ENCODE results near the gene PSMA3. TPM values are rescaled to one million over a fixed set of nuclear protein-coding genes. Genes with fewer than 3 reads are reported as not detected.

Gene PSMA3
- total and polyA plus RNA-seq, 10 of the 15 experiments (the other 5 are each of a cell fraction or from before 2014, with no cell fraction given), result 142 to 936 (median 400) TPM

DNA sequence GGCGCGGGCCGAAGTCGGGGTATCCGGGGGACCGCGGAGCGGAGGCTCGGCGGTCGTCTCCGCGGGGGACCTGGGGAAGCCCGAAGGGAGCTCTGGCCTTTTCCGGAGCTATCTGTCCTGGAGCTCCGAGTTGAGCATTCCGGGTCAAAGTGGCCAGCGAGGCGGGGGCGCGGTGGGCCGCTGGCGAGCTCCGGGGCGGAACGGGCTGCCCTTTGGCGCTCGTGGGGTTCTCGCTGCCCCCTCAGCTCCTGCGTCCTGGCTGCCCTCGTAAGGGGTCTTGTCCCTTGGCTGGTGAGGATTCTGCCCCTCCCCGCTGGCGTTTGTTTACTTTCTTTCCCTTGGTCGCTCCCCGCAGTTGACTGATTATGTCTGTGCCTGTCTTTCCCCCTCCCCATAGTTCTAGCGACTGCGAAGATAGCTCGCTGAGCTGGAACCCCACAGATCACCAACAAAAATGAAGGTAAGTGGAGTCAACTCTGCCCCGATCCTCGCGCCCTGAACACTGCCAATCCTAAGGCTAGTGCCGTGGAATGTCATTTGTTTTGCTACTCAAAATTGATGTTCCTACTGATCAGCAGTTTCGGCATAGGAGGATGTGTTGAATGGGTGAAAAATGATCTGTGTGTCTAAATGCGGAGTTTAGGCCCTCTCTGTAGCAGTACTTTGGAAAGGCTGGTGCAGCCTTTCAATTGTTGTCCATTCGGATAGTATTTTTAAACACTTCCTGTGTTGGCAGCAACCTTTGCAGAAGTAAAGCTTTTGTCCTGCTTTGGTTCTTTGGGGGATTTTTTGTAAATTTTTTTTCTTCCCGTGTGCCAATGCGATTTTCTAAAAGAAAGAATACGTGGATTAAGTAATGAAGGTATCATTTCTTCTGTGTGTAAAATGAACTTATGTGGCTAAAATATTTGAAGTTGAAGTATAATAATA, 55.0 kb downstream of the PSMA3 start (continued):
- TF ChIP-seq, protein P1, sequence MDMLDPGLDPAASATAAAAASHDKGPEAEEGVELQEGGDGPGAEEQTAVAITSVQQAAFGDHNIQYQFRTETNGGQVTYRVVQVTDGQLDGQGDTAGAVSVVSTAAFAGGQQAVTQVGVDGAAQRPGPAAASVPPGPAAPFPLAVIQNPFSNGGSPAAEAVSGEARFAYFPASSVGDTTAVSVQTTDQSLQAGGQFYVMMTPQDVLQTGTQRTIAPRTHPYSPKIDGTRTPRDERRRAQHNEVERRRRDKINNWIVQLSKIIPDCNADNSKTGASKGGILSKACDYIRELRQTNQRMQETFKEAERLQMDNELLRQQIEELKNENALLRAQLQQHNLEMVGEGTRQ (IDR thresholded peaks at IDR 0.05; ENCODE audit: borderline replicate concordance, low read depth, low read length), result no peak
- TF ChIP-seq MYC (IDR thresholded peaks at IDR 0.05; ENCODE audit: insufficient read depth, insufficient read length, insufficient replicate concordance, low read length, severe bottlenecking), result no peak
- TF ChIP-seq, protein P2, sequence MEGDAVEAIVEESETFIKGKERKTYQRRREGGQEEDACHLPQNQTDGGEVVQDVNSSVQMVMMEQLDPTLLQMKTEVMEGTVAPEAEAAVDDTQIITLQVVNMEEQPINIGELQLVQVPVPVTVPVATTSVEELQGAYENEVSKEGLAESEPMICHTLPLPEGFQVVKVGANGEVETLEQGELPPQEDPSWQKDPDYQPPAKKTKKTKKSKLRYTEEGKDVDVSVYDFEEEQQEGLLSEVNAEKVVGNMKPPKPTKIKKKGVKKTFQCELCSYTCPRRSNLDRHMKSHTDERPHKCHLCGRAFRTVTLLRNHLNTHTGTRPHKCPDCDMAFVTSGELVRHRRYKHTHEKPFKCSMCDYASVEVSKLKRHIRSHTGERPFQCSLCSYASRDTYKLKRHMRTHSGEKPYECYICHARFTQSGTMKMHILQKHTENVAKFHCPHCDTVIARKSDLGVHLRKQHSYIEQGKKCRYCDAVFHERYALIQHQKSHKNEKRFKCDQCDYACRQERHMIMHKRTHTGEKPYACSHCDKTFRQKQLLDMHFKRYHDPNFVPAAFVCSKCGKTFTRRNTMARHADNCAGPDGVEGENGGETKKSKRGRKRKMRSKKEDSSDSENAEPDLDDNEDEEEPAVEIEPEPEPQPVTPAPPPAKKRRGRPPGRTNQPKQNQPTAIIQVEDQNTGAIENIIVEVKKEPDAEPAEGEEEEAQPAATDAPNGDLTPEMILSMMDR (IDR thresholded peaks at IDR 0.05 in 2 of 3, conservative IDR thresholded peaks at IDR 0.05 in 1 of 3; ENCODE audit: control insufficient read depth in 2 of 3, extremely low read depth in 1 of 3, insufficient read depth in 1 of 3, low read depth in 3 of 3, low read length in 3 of 3), result no peak
- TF ChIP-seq LARP7 (IDR thresholded peaks at IDR 0.05), result peak; percentile 41
- TF ChIP-seq WRNIP1 (IDR thresholded peaks at IDR 0.05; ENCODE audit: borderline replicate concordance, low read depth, low read length), result no peak
- TF ChIP-seq MXI1 (IDR thresholded peaks at IDR 0.05; ENCODE audit: low read depth, low read length), result no peak
- TF ChIP-seq YY1 (IDR thresholded peaks at IDR 0.05; ENCODE audit: low read depth, low read length), result no peak; the same call in 1 of the 2 replicates
- TF ChIP-seq EGR1 (IDR thresholded peaks at IDR 0.05; ENCODE audit: borderline replicate concordance in 1 of 2, low read depth in 2 of 2, low read length in 2 of 2), result no peak
- TF ChIP-seq, protein P3, sequence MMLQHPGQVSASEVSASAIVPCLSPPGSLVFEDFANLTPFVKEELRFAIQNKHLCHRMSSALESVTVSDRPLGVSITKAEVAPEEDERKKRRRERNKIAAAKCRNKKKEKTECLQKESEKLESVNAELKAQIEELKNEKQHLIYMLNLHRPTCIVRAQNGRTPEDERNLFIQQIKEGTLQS (IDR thresholded peaks at IDR 0.05; ENCODE audit: borderline replicate concordance, extremely low read depth, low read depth, low read length), result no peak
- TF ChIP-seq, protein P4, sequence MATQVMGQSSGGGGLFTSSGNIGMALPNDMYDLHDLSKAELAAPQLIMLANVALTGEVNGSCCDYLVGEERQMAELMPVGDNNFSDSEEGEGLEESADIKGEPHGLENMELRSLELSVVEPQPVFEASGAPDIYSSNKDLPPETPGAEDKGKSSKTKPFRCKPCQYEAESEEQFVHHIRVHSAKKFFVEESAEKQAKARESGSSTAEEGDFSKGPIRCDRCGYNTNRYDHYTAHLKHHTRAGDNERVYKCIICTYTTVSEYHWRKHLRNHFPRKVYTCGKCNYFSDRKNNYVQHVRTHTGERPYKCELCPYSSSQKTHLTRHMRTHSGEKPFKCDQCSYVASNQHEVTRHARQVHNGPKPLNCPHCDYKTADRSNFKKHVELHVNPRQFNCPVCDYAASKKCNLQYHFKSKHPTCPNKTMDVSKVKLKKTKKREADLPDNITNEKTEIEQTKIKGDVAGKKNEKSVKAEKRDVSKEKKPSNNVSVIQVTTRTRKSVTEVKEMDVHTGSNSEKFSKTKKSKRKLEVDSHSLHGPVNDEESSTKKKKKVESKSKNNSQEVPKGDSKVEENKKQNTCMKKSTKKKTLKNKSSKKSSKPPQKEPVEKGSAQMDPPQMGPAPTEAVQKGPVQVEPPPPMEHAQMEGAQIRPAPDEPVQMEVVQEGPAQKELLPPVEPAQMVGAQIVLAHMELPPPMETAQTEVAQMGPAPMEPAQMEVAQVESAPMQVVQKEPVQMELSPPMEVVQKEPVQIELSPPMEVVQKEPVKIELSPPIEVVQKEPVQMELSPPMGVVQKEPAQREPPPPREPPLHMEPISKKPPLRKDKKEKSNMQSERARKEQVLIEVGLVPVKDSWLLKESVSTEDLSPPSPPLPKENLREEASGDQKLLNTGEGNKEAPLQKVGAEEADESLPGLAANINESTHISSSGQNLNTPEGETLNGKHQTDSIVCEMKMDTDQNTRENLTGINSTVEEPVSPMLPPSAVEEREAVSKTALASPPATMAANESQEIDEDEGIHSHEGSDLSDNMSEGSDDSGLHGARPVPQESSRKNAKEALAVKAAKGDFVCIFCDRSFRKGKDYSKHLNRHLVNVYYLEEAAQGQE (IDR thresholded peaks at IDR 0.05; ENCODE audit: low read depth, low read length), result no peak
- TF ChIP-seq RCOR1 (conservative IDR thresholded peaks at IDR 0.05; ENCODE audit: low read depth, low read length), result no peak
- TF ChIP-seq BMI1 (IDR thresholded peaks at IDR 0.05; ENCODE audit: borderline replicate concordance), result no peak
- TF ChIP-seq STAT3 (IDR thresholded peaks at IDR 0.05; ENCODE audit: low read depth, low read length), result no peak
- no peak for TF ChIP-seq TAF1 (IDR thresholded peaks at IDR 0.05; ENCODE audit: borderline replicate concordance, low read depth, low read length)
- TF ChIP-seq, protein P5, sequence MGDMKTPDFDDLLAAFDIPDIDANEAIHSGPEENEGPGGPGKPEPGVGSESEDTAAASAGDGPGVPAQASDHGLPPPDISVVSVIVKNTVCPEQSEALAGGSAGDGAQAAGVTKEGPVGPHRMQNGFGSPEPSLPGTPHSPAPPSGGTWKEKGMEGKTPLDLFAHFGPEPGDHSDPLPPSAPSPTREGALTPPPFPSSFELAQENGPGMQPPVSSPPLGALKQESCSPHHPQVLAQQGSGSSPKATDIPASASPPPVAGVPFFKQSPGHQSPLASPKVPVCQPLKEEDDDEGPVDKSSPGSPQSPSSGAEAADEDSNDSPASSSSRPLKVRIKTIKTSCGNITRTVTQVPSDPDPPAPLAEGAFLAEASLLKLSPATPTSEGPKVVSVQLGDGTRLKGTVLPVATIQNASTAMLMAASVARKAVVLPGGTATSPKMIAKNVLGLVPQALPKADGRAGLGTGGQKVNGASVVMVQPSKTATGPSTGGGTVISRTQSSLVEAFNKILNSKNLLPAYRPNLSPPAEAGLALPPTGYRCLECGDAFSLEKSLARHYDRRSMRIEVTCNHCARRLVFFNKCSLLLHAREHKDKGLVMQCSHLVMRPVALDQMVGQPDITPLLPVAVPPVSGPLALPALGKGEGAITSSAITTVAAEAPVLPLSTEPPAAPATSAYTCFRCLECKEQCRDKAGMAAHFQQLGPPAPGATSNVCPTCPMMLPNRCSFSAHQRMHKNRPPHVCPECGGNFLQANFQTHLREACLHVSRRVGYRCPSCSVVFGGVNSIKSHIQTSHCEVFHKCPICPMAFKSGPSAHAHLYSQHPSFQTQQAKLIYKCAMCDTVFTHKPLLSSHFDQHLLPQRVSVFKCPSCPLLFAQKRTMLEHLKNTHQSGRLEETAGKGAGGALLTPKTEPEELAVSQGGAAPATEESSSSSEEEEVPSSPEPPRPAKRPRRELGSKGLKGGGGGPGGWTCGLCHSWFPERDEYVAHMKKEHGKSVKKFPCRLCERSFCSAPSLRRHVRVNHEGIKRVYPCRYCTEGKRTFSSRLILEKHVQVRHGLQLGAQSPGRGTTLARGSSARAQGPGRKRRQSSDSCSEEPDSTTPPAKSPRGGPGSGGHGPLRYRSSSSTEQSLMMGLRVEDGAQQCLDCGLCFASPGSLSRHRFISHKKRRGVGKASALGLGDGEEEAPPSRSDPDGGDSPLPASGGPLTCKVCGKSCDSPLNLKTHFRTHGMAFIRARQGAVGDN (IDR thresholded peaks at IDR 0.05), result no peak
